Natural killer cell (primary cell): ENCODE results near the gene CCNF. TPM values are rescaled to one million over a fixed set of nuclear protein-coding genes. Genes with fewer than 3 reads are reported as not detected.

Experiments
- ATAC-seq, 3 donors: fragments of 150-1000 bp in 2 of 3; fragments of 200-7000 bp in 1 of 3; cut with Tn5 transposase; 1 replicate in 1 of 3; 2 replicates in 2 of 3; pipeline ENCODE4 v1.10.0; 2021; ENCODE audit warnings: mild to moderate bottlenecking in 2 of 3, moderate library complexity in 2 of 3
- DNase-seq, 2 donors: peaks; one replicate each; pipeline versions ENCODE4 v3.0.0 to v3.0.0-alpha.2; 2013 to 2021; ENCODE audit warnings: mixed read lengths in 1 of 2
- H3K27ac ChIP-seq: one replicate; pipeline ENCODE4 v1.5.1; 2013; ENCODE audit warnings: mild to moderate bottlenecking, low read length
- H3K27me3 ChIP-seq: one replicate; pipeline ENCODE4 v1.6.1; 2013; ENCODE audit warnings: low read length; ENCODE audit not compliant: control insufficient read depth, insufficient read depth
- H3K36me3 ChIP-seq: one replicate; pipeline ENCODE4 v1.6.1; 2013; ENCODE audit warnings: low read length; ENCODE audit not compliant: control insufficient read depth, insufficient read depth
- H3K4me1 ChIP-seq: one replicate; pipeline ENCODE4 v1.6.1; 2013; ENCODE audit warnings: low read length; ENCODE audit not compliant: control insufficient read depth, insufficient read depth
- H3K4me3 ChIP-seq: one replicate; pipeline ENCODE4 v1.5.1; 2013; ENCODE audit warnings: low read length
- H3K9me3 ChIP-seq: one replicate; pipeline ENCODE4 v1.6.1; 2013; ENCODE audit warnings: low read length; ENCODE audit not compliant: control insufficient read depth, insufficient read depth
- H3K27ac Mint-ChIP-seq, 2 donors: one replicate each; pipeline ENCODE4 v1.8.0; 2022; ENCODE audit warnings: mild to moderate bottlenecking in 2 of 2, mixed read lengths in 2 of 2, moderate library complexity in 1 of 2
- H3K27me3 Mint-ChIP-seq, 2 donors: one replicate each; pipeline ENCODE4 v1.8.0; 2022; ENCODE audit warnings: low read depth in 2 of 2, mixed read lengths in 2 of 2
- H3K36me3 Mint-ChIP-seq: one replicate; pipeline ENCODE4 v1.8.0; 2022; ENCODE audit warnings: mixed read lengths
- H3K4me1 Mint-ChIP-seq, 2 donors: one replicate each; pipeline ENCODE4 v1.8.0; 2022; ENCODE audit warnings: mixed read lengths in 2 of 2
- H3K4me3 Mint-ChIP-seq: one replicate; pipeline ENCODE4 v1.8.0; 2022; ENCODE audit warnings: mild to moderate bottlenecking, moderate library complexity, mixed read lengths
- H3K9me3 Mint-ChIP-seq, 2 donors: one replicate each; pipeline ENCODE4 v1.8.0; 2022; ENCODE audit warnings: mixed read lengths in 2 of 2
- CTCF ChIP-seq: fragments of 200-600 bp; IDR thresholded peaks from one replicate; pipeline ENCODE4 v1.8.0; 2022; ENCODE audit warnings: antibody characterized with exemption
- WGBS: methylation state at CpG from one replicate; pipeline ENCODE4 v1.1.7; 2013; ENCODE audit warnings: missing lambda C conversion rate; ENCODE audit not compliant: insufficient coverage; 5-methylcytosine and 5-hydroxymethylcytosine counted together
- intact Hi-C: fragments of 100-400 bp; cut with micrococcal nuclease; formaldehyde crosslinking; loops from one replicate; pipeline ENCODE4 v1.14.2; 2022
- total RNA-seq, 4 donors: library from RNA; stranded (reverse); fragments of 120-200 nt in 1 of 4; gene quantifications; one replicate each; pipeline versions ENCODE4 v1.2.3 to v1.2.4, GENCODE V29; 2013 to 2022

Gene CCNF
- total RNA-seq, 3 donors from 2014 or later (not counting 1 experiment from before 2014, with no cell fraction given): 7.5 to 14.2 (median 8.4) TPM

DNA sequence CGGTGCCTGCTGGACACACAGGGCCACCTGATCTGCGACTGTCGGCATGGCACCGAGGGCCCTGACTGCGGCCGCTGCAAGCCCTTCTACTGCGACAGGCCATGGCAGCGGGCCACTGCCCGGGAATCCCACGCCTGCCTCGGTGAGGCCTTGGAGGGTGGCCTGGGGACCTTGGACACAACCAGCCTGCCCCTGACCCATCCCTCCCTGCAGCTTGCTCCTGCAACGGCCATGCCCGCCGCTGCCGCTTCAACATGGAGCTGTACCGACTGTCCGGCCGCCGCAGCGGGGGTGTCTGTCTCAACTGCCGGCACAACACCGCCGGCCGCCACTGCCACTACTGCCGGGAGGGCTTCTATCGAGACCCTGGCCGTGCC lies 43.2 kb downstream of the CCNF start:
- intact Hi-C loops: no loop called here
- Histone ChIP-seq H3K4me1 (peaks cover 42% of the 10 kb centered on the region), H3K27me3 (peaks cover 39% of the 10 kb centered on the region), H3K36me3 (no peaks in the 10 kb centered on the region), H3K4me3 (no peak overlapping the region), H3K27ac (no peak overlapping the region), H3K9me3 (no peaks in the 10 kb centered on the region)
- H3K4me3 Mint-ChIP-seq: no peak overlapping the region
- H3K9me3 Mint-ChIP-seq: no peaks in the 10 kb centered on the region
- H3K27me3 Mint-ChIP-seq: peaks cover 12 to 20% of the 10 kb centered on the region in 2 donors
- no peaks in the 10 kb centered on the region for H3K36me3 Mint-ChIP-seq
- DNase-seq (no peak), ATAC-seq (no peak)
- H3K4me1 Mint-ChIP-seq: peaks cover 12 to 21% of the 10 kb centered on the region in 2 donors
- no peak for TF ChIP-seq CTCF
- 96% methylated on average over 27 of the region's 27 CpGs for WGBS
- H3K27ac Mint-ChIP-seq: no peak overlapping the region

DNA sequence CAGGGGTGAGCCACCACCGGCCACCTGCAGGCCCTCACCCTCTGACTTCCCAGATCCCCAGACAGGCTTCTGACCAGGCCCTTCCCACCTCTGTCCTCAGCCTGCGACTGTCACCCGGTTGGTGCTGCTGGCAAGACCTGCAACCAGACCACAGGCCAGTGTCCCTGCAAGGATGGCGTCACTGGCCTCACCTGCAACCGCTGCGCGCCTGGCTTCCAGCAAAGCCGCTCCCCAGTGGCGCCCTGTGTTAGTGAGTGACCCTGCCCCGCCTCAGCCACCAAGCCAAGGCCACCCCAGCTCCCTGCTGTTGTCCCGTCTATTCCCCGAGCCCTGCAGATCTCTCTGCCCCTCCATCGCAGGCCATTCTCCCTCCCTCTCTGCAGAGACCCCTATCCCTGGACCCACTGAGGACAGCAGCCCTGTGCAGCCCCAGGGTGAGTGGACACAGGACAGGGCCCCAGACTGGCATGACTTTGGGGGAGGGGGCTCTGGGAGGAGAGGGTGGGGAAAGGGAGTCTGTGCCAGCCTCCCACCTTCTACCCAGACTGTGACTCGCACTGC lies 43.7 kb downstream of the CCNF start:
- peak overlapping the region; percentile 76 for H3K4me3 Mint-ChIP-seq
- H3K36me3 ChIP-seq: no peaks in the 10 kb centered on the region
- H3K27ac ChIP-seq: no peak overlapping the region
- DNase-seq (no peak), ATAC-seq (no peak)
- no peak overlapping the region for H3K27ac Mint-ChIP-seq
- intact Hi-C loops: no loop called here
- peaks cover 12 to 25% of the 10 kb centered on the region in 2 donors for H3K4me1 Mint-ChIP-seq
- peaks cover 39% of the 10 kb centered on the region for H3K27me3 ChIP-seq
- no peaks in the 10 kb centered on the region for H3K36me3 Mint-ChIP-seq
- WGBS: 88% methylated on average over 14 of the region's 14 CpGs
- H3K9me3 Mint-ChIP-seq: no peaks in the 10 kb centered on the region
- H3K4me3 ChIP-seq: no peak overlapping the region
- no peaks in the 10 kb centered on the region for H3K9me3 ChIP-seq
- H3K4me1 ChIP-seq: peaks cover 41% of the 10 kb centered on the region
- no peak for TF ChIP-seq CTCF
- H3K27me3 Mint-ChIP-seq: peaks cover 12 to 20% of the 10 kb centered on the region in 2 donors

- Histone ChIP-seq H3K4me3 (peak overlapping the region; percentile 1), H3K4me1 (peaks cover 37% of the 10 kb centered on the region), H3K36me3 (no peaks in the 10 kb centered on the region), H3K27ac (no peak overlapping the region), H3K27me3 (peaks cover 39% of the 10 kb centered on the region), H3K9me3 (no peaks in the 10 kb centered on the region)
- intact Hi-C loops: no loop called here
- Mint-ChIP-seq H3K9me3 (no peaks in the 10 kb centered on the region), H3K27me3 (peaks cover 12 to 17% of the 10 kb centered on the region in 2 donors), H3K36me3 (no peaks in the 10 kb centered on the region), H3K4me1 (peaks cover 12 to 25% of the 10 kb centered on the region in 2 donors), H3K4me3 (peak overlapping the region; percentile 76), H3K27ac (no peak overlapping the region)
- WGBS: 3% methylated on average over 49 of the region's 49 CpGs
- no peak for DNase-seq
- ATAC-seq: peak in 2 of 3 donors; percentile 3 to 7
- no peak for TF ChIP-seq CTCF
Observed at GRCh38 chr16:2473446-2473926, 44.2 kb downstream of the CCNF start.
